Neuronal stem cell (in vitro differentiated cells): ENCODE measurements around the gene ST6GALNAC3.

ENCODE experiments used
- DNase-seq: peaks from one replicate; pipeline ENCODE4 v3.0.0-alpha.2; 2013; ENCODE audit warnings: low spot score
- H2AFZ ChIP-seq: one replicate; pipeline ENCODE4 v1.6.1; 2013; ENCODE audit warnings: mild to moderate bottlenecking, low read length, inconsistent platforms
- H2AK5ac ChIP-seq: 2 replicates; pipeline ENCODE4 v1.6.1; 2013; ENCODE audit warnings: low read depth, mild to moderate bottlenecking, inconsistent platforms, low read length, moderate library complexity, mixed read lengths
- H2BK120ac ChIP-seq: 2 replicates; pipeline ENCODE4 v1.6.1; 2013; ENCODE audit warnings: low read depth, mild to moderate bottlenecking, inconsistent platforms, low read length, moderate library complexity, mixed read lengths
- H2BK12ac ChIP-seq: one replicate; pipeline ENCODE4 v1.6.1; 2013; ENCODE audit warnings: low read length, inconsistent platforms
- H2BK15ac ChIP-seq: 2 replicates; pipeline ENCODE4 v1.6.1; 2013; ENCODE audit warnings: mild to moderate bottlenecking, low read length, inconsistent platforms, mixed read lengths
- H2BK5ac ChIP-seq: one replicate; pipeline ENCODE4 v1.6.1; 2013; ENCODE audit warnings: inconsistent platforms, mild to moderate bottlenecking, low read length, moderate library complexity
- H3K14ac ChIP-seq: one replicate; pipeline ENCODE4 v1.6.1; 2013; ENCODE audit warnings: low read length, inconsistent platforms
- H3K18ac ChIP-seq: 2 replicates; pipeline ENCODE4 v1.6.1; 2013; ENCODE audit warnings: low read length, inconsistent platforms
- H3K23ac ChIP-seq: 2 replicates; pipeline ENCODE4 v1.6.1; 2013; ENCODE audit warnings: low read depth, mild to moderate bottlenecking, mixed read lengths, low read length, inconsistent platforms; ENCODE audit not compliant: poor library complexity
- H3K27ac ChIP-seq: replicated peaks from 3 replicates; pipeline ENCODE4 v1.5.1; 2013; ENCODE audit warnings: low read length, inconsistent platforms
- H3K27me3 ChIP-seq, 3 experiments: 2 replicates each; pipeline ENCODE4 v1.6.1; 2013; ENCODE audit warnings: low read length in 3 of 3, mild to moderate bottlenecking in 2 of 3, inconsistent platforms in 1 of 3, low read depth in 1 of 3, mixed read lengths in 1 of 3, moderate library complexity in 1 of 3; ENCODE audit not compliant: control insufficient read depth in 3 of 3, insufficient read depth in 3 of 3
- H3K36me3 ChIP-seq, 2 donors: replicated peaks in 1 of 2; 2 replicates each; pipeline ENCODE4 v1.6.1; 2013; ENCODE audit warnings: low read length in 2 of 2; ENCODE audit not compliant: control insufficient read depth in 2 of 2, insufficient read depth in 2 of 2
- H3K4ac ChIP-seq: 2 replicates; pipeline ENCODE4 v1.6.1; 2013; ENCODE audit warnings: inconsistent platforms, mild to moderate bottlenecking, low read length, moderate library complexity
- H3K4me1 ChIP-seq, 2 donors: 1 replicate in 1 of 2; 2 replicates in 1 of 2; pipeline ENCODE4 v1.6.1; 2013; ENCODE audit warnings: low read length in 2 of 2, low read depth in 1 of 2; ENCODE audit not compliant: control insufficient read depth in 2 of 2, insufficient read depth in 1 of 2
- H3K4me2 ChIP-seq: one replicate; pipeline ENCODE4 v1.6.1; 2013; ENCODE audit warnings: mild to moderate bottlenecking, low read length, inconsistent platforms; ENCODE audit not compliant: insufficient read depth, poor library complexity, severe bottlenecking
- H3K4me3 ChIP-seq, 2 donors: 2 replicates each; pipeline ENCODE4 v1.5.1; 2013; ENCODE audit warnings: low read length in 2 of 2, mild to moderate bottlenecking in 2 of 2, inconsistent platforms in 1 of 2, moderate library complexity in 1 of 2
- H3K79me1 ChIP-seq: one replicate; pipeline ENCODE4 v1.6.1; 2013; ENCODE audit warnings: low read depth, mild to moderate bottlenecking, inconsistent platforms, low read length, moderate library complexity
- H3K9ac ChIP-seq: one replicate; pipeline ENCODE4 v1.6.1; 2013; ENCODE audit warnings: mild to moderate bottlenecking, low read depth, low read length, inconsistent platforms; ENCODE audit not compliant: poor library complexity
- H3K9me3 ChIP-seq, 2 donors: replicated peaks in 1 of 2; 2 replicates each; pipeline versions ENCODE3 to v1.6.1; 2013; ENCODE audit warnings: low read length in 2 of 2, mild to moderate bottlenecking in 2 of 2, inconsistent platforms in 1 of 2, low read depth in 1 of 2, mixed read lengths in 1 of 2, moderate library complexity in 1 of 2; ENCODE audit not compliant: control insufficient read depth in 2 of 2, insufficient read depth in 1 of 2
- H4K8ac ChIP-seq: one replicate; pipeline ENCODE4 v1.6.1; 2013; ENCODE audit warnings: low read depth, mild to moderate bottlenecking, inconsistent platforms, low read length, moderate library complexity
- H4K91ac ChIP-seq: one replicate; pipeline ENCODE4 v1.6.1; 2013; ENCODE audit warnings: low read length, low read depth, mild to moderate bottlenecking, inconsistent platforms; ENCODE audit not compliant: poor library complexity
- WGBS, 2 donors: extraction: QIAGEN DNeasy Blood & Tissue Kit; methylation state at CpG; one replicate each; pipeline ENCODE4 v1.1.7; 2013; ENCODE audit warnings: missing lambda C conversion rate in 2 of 2, mixed read lengths in 1 of 2; ENCODE audit not compliant: insufficient read length in 2 of 2, insufficient replicate concordance in 1 of 2; ENCODE audit errors: extremely low coverage in 2 of 2; 5-methylcytosine and 5-hydroxymethylcytosine counted together

The ST6GALNAC3 gene

DNA sequence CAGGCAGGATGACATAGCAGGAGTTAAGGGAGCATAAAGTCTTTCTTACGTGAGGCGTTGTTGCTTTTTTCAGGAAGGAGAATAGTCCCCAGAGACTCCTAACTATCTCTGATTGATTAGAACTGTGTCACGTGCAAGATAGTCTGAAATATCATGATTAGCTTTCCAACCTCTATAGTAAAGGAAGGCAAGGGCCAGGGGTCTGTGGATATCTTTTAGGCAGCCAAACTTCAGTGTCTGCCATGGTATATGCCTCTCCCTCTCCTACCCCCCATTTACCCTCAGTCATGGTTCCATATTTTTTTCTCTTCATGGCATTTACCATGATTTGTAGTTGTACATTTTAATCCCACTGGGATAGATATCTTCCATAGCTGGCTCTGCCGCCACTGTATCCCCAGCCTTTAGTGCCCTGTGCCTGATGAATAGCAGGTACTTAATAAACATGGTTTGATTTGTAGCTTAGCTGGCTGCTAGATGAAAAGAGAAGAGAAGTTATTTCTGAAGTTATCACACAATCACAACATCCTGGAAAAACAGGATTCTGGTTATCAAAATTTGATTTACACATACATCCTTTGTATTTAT, 474.1 kb downstream of the ST6GALNAC3 start:
- Histone ChIP-seq H3K4me3 (no peak overlapping the region), H3K27ac (no peak overlapping the region), H2AFZ (no peak overlapping the region), H2BK15ac (no peak overlapping the region), H3K23ac (no peak overlapping the region), H3K36me3 (no peaks in the 10 kb centered on the region), H2BK120ac (no peak overlapping the region), H3K9ac (no peak overlapping the region), H4K8ac (no peak overlapping the region), H3K9me3 (no peaks in the 10 kb centered on the region), H2BK12ac (no peak overlapping the region), H2BK5ac (no peak overlapping the region), H3K4ac (no peak overlapping the region), H3K18ac (no peak overlapping the region), H3K27me3 (no peaks in the 10 kb centered on the region), H3K4me2 (no peak overlapping the region), H3K4me1 (peaks cover 2 to 10% of the 10 kb centered on the region in 2 donors), H3K79me1 (no peaks in the 10 kb centered on the region), H4K91ac (no peak overlapping the region), H2AK5ac (no peak overlapping the region), H3K14ac (no peak overlapping the region)
- no peak for DNase-seq
- no CpG with 5 or more reads among the region's 4 CpGs for WGBS, 2 donors

DNA sequence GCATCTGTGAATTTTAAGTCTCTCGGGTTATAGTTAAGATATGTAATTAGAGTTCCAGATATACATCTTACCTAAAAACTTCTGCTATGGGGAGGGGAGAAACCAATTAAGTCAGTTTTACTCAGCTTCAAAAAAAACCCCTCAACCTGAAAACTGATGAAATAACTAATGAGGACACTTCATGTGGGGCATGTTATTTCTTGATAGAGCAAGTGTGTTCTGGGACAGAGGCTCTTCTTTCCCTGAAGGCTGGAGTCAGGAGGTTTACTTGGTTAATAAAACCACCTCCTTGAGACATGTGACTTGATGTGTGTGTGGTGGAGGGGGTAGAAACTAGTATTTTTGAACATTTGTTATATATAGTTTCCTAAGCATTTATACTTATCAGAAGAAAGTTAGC, 479.7 kb downstream of the ST6GALNAC3 start:
- no peaks in the 10 kb centered on the region for H3K9me3 ChIP-seq
- no peaks in the 10 kb centered on the region for H3K27me3 ChIP-seq
- H2BK5ac ChIP-seq = no peak overlapping the region
- no CpG with 5 or more reads among the region's 1 CpG for WGBS, 2 donors
- H3K14ac ChIP-seq = no peak overlapping the region
- no peak overlapping the region for H2AFZ ChIP-seq
- H3K23ac ChIP-seq = no peak overlapping the region
- no peaks in the 10 kb centered on the region for H3K36me3 ChIP-seq
- H3K4me1 ChIP-seq = peaks cover 0 to 2% of the 10 kb centered on the region in 2 donors
- H2BK120ac ChIP-seq = no peak overlapping the region
- no peak for DNase-seq
- no peak overlapping the region for H2BK15ac ChIP-seq
- H3K79me1 ChIP-seq = no peaks in the 10 kb centered on the region
- no peak overlapping the region for H2BK12ac ChIP-seq
- H3K9ac ChIP-seq = no peak overlapping the region
- H3K4me2 ChIP-seq = no peak overlapping the region
- H3K27ac ChIP-seq = no peak overlapping the region
- H4K8ac ChIP-seq = no peak overlapping the region
- no peak overlapping the region for H3K18ac ChIP-seq
- H3K4me3 ChIP-seq = no peak overlapping the region
- no peak overlapping the region for H4K91ac ChIP-seq
- no peak overlapping the region for H3K4ac ChIP-seq
- H2AK5ac ChIP-seq = no peak overlapping the region

DNA sequence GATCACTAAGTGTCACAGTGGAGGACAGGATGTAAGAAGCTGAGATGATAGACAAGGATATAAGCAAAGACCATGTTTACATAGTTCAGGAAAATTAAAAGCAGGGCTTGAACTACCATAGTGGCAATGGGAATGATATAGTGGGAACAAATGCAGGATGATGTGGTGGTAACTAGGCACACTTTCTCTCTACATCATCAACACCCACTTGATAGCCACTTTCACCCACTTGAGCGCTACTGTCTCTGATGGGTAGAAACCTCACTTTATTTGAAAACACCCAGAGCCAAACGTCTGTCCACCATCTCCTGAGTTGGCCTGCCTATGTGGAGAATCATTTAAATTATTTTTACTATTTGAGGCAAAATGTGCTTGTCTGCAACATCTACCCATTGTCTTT, 487.7 kb downstream of the ST6GALNAC3 start:
- Histone ChIP-seq H2BK5ac (no peak overlapping the region), H3K4ac (no peak overlapping the region), H3K4me3 (no peak overlapping the region), H3K9me3 (no peaks in the 10 kb centered on the region), H2BK120ac (no peak overlapping the region), H2BK15ac (no peak overlapping the region), H3K79me1 (no peaks in the 10 kb centered on the region), H4K8ac (no peak overlapping the region), H3K18ac (no peak overlapping the region), H3K36me3 (no peaks in the 10 kb centered on the region), H3K9ac (no peak overlapping the region), H2AK5ac (no peak overlapping the region), H3K27ac (no peak overlapping the region), H2BK12ac (no peak overlapping the region), H3K4me2 (no peak overlapping the region), H3K4me1 (peaks cover 0 to 2% of the 10 kb centered on the region in 2 donors), H3K23ac (no peak overlapping the region), H4K91ac (no peak overlapping the region), H2AFZ (no peak overlapping the region), H3K14ac (no peak overlapping the region), H3K27me3 (no peaks in the 10 kb centered on the region)
- no CpG with 5 or more reads among the region's 2 CpGs for WGBS, 2 donors
- DNase-seq = no peak

DNA sequence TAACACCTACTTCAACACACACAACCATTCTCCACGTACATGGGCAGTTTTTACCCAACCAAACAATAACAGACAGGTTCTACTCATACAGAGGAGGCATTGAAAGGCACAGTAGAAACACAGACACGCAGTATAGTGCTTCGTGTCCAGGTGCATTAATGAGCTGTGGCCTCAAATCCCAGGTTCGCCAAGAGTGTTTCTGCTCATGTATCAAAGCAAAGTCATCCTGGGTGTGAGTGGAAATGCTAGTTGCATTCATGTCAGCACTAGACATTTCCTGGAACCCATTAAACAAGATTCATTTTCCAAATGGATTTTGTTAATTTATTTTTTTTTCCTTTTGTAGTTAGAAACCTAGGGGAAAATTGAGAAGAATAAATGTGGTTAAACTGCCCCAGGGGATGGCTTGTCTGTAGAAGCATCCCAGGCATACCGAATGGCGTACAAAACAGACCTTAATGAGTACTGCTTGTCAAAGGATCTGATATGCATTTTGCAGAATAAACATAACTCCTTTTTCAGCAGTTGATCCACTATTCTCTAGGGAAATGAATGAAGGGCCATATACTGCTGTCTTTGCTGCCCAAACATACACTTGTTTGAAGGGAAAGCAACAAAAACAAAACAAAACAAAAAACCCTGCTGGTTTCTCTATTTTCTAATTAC, 494.2 kb downstream of the ST6GALNAC3 start:
- Histone ChIP-seq H3K36me3 (no peaks in the 10 kb centered on the region), H3K14ac (no peak overlapping the region), H2AFZ (no peak overlapping the region), H3K4me3 (no peak overlapping the region), H3K9me3 (no peaks in the 10 kb centered on the region), H3K4ac (no peak overlapping the region), H2AK5ac (no peak overlapping the region), H3K27ac (no peak overlapping the region), H2BK5ac (no peak overlapping the region), H2BK120ac (no peak overlapping the region), H3K4me2 (no peak overlapping the region), H3K23ac (no peak overlapping the region), H3K4me1 (peaks cover 0 to 2% of the 10 kb centered on the region in 2 donors), H3K79me1 (no peaks in the 10 kb centered on the region), H3K18ac (no peak overlapping the region), H3K27me3 (no peaks in the 10 kb centered on the region), H4K91ac (no peak overlapping the region), H3K9ac (no peak overlapping the region), H2BK15ac (no peak overlapping the region), H2BK12ac (no peak overlapping the region), H4K8ac (no peak overlapping the region)
- DNase-seq = no peak
- no CpG with 5 or more reads among the region's 6 CpGs for WGBS, 2 donors
